Activated CD4-positive, alpha-beta T cell treated with anti-CD3 and anti-CD28 coated beads, Interleukin-2, amount 10 ng/mL, durations not matched to agents 24 days and 14 days (primary cell): Measurements from ENCODE around the gene AKAP9. TPM values are rescaled to one million over a fixed set of nuclear protein-coding genes. Genes with fewer than 3 reads are reported as not detected.

Experiments used
- DNase-seq: peaks from one replicate; pipeline ENCODE4 v3.0.0; 2022
- H3K27ac Mint-ChIP-seq: one replicate; pipeline ENCODE4 v1.8.0; 2022; ENCODE audit warnings: mild to moderate bottlenecking, mixed read lengths
- H3K27me3 Mint-ChIP-seq: one replicate; pipeline ENCODE4 v1.8.0; 2022; ENCODE audit warnings: mixed read lengths
- H3K36me3 Mint-ChIP-seq: one replicate; pipeline ENCODE4 v1.8.0; 2022; ENCODE audit warnings: low read depth, mild to moderate bottlenecking, mixed read lengths
- H3K4me1 Mint-ChIP-seq: one replicate; pipeline ENCODE4 v1.8.0; 2021; ENCODE audit warnings: mixed read lengths
- H3K4me3 Mint-ChIP-seq: one replicate; pipeline ENCODE4 v1.8.0; 2022; ENCODE audit warnings: mild to moderate bottlenecking, moderate library complexity, mixed read lengths
- H3K9me3 Mint-ChIP-seq: one replicate; pipeline ENCODE4 v1.8.0; 2021; ENCODE audit warnings: mixed read lengths
- intact Hi-C: fragments of 100-400 bp; cut with micrococcal nuclease; formaldehyde crosslinking; loops from one replicate; pipeline ENCODE4 v1.15.1; 2023
- total RNA-seq: library from RNA; stranded (reverse); gene quantifications from 2 replicates; pipeline ENCODE4 v1.2.3, GENCODE V29; 2022

Gene AKAP9
- total RNA-seq, 1 donor from 2014 or later: 38.2 TPM

DNA sequence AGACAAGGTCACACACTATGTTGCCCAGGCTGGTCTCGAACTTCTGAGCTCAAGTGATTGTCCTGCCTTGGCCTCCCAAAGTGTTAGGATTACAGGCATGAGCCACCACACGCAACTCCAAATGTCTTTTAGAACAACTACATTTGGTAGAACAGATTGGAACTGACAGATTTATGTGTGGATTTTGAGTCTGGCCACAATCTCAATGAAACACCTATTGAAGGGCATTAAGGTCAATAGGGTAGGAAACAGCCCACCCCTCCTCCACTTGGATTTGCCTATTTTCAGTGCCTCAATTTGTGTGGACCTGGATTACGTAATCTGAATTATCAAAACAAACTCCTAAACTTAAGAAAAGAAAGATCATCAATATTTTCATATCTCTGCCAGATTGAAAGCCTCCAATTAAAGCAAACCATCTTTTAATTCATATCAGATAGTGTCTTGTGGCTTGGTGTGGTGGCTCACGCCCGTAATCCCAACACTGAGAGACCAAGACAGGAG is 209.1 kb downstream of the AKAP9 start:
- H3K27ac Mint-ChIP-seq: no peak overlapping the region
- no peak for DNase-seq
- H3K4me3 Mint-ChIP-seq: no peak overlapping the region
- no peaks in the 10 kb centered on the region for H3K36me3 Mint-ChIP-seq
- H3K4me1 Mint-ChIP-seq: no peaks in the 10 kb centered on the region
- H3K9me3 Mint-ChIP-seq: no peaks in the 10 kb centered on the region
- intact Hi-C loops: no loop called here
- peaks cover under 1% of the 10 kb centered on the region for H3K27me3 Mint-ChIP-seq

DNA sequence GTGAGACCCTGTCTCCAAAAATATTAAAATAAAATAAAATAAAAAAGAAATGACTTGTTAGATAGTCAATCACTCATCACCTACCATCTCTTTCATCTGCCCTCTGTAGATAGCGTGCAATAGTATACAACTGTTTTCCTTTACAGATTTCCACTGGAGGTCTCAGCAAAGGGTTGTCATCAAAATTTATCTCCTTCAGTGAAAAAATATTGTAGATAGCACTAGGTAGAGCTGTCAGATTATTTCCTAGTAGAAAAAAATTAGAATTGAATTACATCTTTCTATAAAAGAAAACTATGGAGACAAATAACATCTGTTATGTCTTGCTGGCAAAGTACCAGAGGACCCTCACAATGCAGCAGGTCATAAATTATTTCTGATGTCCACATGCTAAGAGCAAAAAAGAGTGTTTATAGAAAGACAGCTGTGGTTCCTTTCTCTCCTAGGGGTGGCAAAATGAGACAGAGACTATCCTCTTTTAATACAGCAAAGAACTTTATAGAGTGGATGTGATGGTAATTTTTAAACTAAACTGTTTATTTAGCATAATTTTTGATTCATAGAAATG is 209.9 kb downstream of the AKAP9 start:
- H3K27ac Mint-ChIP-seq: no peak overlapping the region
- no peak overlapping the region for H3K4me3 Mint-ChIP-seq
- H3K9me3 Mint-ChIP-seq: no peaks in the 10 kb centered on the region
- peaks cover 2% of the 10 kb centered on the region for H3K27me3 Mint-ChIP-seq
- H3K4me1 Mint-ChIP-seq: no peaks in the 10 kb centered on the region
- no peak for DNase-seq
- no peaks in the 10 kb centered on the region for H3K36me3 Mint-ChIP-seq
- intact Hi-C loops: no loop called here

DNA sequence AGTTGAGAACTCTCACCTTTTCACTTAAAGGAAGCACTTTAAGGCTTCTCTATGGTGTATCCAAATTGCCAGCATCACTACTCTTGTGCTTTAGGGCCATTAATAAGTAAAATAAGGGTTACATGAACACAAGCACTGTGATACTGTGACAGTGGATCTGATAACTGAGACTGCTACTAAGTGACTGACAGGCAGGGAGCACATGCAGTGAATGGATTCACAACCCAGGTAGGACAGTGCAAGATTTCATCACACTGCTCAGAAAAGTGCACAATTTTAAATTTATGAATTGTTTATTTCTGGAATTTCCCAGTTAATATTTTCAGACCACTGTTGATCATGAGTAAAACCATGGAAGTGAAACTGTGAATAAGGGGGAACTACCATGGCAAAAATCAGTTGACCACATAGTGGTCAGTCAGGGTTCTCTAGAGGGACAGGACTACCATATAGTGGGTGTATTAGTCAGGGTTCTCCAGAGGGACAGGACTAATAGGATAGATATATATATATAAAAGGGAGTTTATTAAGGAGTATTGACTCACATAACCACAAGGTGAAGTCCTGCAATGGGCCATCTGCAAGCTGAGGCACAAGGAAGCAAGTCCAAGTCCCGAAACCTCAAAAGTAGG is 214.6 kb downstream of the AKAP9 start:
- H3K27me3 Mint-ChIP-seq: peaks cover 8% of the 10 kb centered on the region
- H3K4me1 Mint-ChIP-seq: peaks cover 3% of the 10 kb centered on the region
- H3K27ac Mint-ChIP-seq: no peak overlapping the region

DNA sequence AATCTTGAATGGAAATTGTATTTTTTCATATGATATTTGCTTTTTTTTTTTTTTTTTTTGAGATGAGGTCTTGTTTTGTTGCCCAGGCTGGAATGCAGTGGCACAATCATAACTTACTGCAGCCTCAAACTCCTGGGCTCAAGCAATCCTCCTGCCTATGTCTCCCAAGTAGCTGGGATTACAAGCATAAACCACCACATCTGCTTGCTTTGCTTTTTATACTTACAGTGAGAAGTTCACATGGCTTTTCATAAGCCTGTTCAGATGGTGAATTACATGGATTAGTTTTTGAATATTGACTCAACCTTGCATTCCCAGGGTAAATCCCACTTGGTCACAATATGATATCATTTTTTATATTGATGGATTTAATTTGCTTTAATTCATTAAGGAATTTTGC is 216.3 kb downstream of the AKAP9 start:
- intact Hi-C loops: no loop called here
- peaks cover 3% of the 10 kb centered on the region for H3K4me1 Mint-ChIP-seq
- H3K27ac Mint-ChIP-seq: no peak overlapping the region
- peaks cover 19% of the 10 kb centered on the region for H3K27me3 Mint-ChIP-seq
- no peak overlapping the region for H3K4me3 Mint-ChIP-seq
- DNase-seq: no peak
- no peaks in the 10 kb centered on the region for H3K9me3 Mint-ChIP-seq
- no peaks in the 10 kb centered on the region for H3K36me3 Mint-ChIP-seq

More for the DNA sequence above, 214.6 kb downstream of the AKAP9 start:
- H3K4me3 Mint-ChIP-seq: no peak overlapping the region
- DNase-seq: no peak
- intact Hi-C loops: no loop called here
- no peaks in the 10 kb centered on the region for H3K36me3 Mint-ChIP-seq
- no peaks in the 10 kb centered on the region for H3K9me3 Mint-ChIP-seq

DNA sequence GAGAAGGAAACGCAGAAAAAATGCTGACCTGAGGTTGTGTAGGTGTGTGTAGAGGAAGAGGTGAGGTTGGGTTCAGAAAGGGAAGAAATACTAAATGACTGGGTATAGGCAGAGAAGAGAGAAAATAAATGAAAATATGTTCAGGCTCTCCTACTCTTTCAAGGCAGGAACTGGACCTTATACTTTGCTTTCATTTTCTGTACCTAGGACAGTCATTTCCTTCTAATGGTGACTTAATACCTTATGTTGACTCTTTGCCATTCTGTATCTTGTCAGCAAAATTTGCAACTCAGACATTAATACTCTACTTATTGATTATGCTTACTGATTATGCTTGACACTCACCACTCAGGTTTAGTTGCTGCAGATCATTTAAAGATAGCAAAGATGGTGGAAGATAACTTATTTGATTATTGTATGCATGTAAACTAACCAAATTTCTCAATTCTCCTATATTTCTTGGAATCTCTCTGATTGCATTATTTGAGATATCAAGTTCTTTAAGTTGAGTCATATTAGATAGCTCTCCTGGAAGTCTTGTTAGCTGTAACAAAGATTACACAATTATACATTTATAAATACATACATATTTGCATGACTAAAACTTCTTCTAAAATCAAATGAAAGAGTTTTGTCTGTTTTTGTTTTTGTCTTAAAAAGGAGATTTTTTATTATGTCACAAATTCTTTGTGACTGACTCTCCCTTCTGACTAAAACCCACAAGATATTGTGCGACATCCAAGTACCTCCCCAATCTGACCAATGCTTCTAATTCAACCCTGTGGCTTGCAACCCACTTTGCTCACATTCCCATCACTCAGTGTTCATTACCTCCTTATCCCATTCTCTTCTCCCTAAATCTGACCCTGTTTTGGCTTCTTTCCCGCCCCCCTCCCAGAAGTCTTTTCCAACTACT is 218.3 kb downstream of the AKAP9 start:
- Mint-ChIP-seq H3K27me3 (peaks cover 26% of the 10 kb centered on the region), H3K27ac (no peak overlapping the region), H3K4me3 (no peak overlapping the region), H3K36me3 (no peaks in the 10 kb centered on the region), H3K4me1 (peaks cover 3% of the 10 kb centered on the region), H3K9me3 (no peaks in the 10 kb centered on the region)
- no peak for DNase-seq
- intact Hi-C loops: no loop called here

Other genes with a start within 250 kb of the AKAP9 start
- 19.5 and 20.9 TPM in 2 replicates for gene MTERF1, start 60.2 kb upstream of the AKAP9 start, total RNA-seq
- 103 and 106 TPM in 2 replicates for gene CYP51A1, start 193.6 kb downstream of the AKAP9 start, total RNA-seq
- gene LRRD1, start 238.3 kb downstream of the AKAP9 start, total RNA-seq: not detected in 2 replicates